Caco-2 (cell line): Measurements from ENCODE around the gene D2HGDH. TPM values are rescaled to one million over a fixed set of nuclear protein-coding genes. Genes with fewer than 3 reads are reported as not detected.
A peak's percentile ranks its signal among the peaks of the same experiment; 100 is the strongest.

ENCODE experiments used
- BruUV-seq: library from RNA; stranded (reverse); fragments of 400-500 nt; replicated peaks from 2 replicates; lab custom pipeline; 2021; lab: Mats Ljungman, UMichigan
- CTCF ChIA-PET: fragments of 300-600 bp; sonication (Branson Sonifier 250); formaldehyde crosslinking; loops from one replicate; lab custom pipeline; 2022; ENCODE audit warnings: antibody characterized with exemption; lab: Charles Lee
- POLR2A ChIA-PET: fragments of 300-600 bp; sonication (Branson Sonifier 250); formaldehyde crosslinking; loops from one replicate; lab custom pipeline; 2022; ENCODE audit warnings: antibody characterized with exemption; lab: Charles Lee
- DNase-seq, 2 experiments: peaks; one replicate each; pipeline versions ENCODE4 v3.0.0 to v3.0.0-alpha.2; 2020 to 2022
- H3K27me3 ChIP-seq: replicated peaks from 2 replicates; pipeline ENCODE4 v1.6.0; 2011; ENCODE audit warnings: low read length; ENCODE audit not compliant: control insufficient read depth, insufficient read depth
- H3K36me3 ChIP-seq: 2 replicates; pipeline ENCODE4 v1.5.1; 2011; ENCODE audit warnings: low read length; ENCODE audit not compliant: control insufficient read depth, insufficient read depth
- H3K4me1 ChIP-seq: fragments of 250-450 bp; sonication (Bioruptor Pico); 2 replicates; pipeline ENCODE4 v1.5.1; 2020; ENCODE audit warnings: mild to moderate bottlenecking
- H3K4me3 ChIP-seq: 2 replicates; pipeline ENCODE4 v1.5.1; 2011; ENCODE audit warnings: low read depth, mild to moderate bottlenecking, control low read depth, low read length
- H3K9me3 ChIP-seq: fragments of 250-450 bp; sonication (Bioruptor Pico); 2 replicates; pipeline ENCODE4 v1.5.1; 2020; ENCODE audit warnings: mild to moderate bottlenecking, moderate library complexity
- H3K27ac Mint-ChIP-seq: one replicate; pipeline ENCODE4 v1.8.0; 2022; ENCODE audit warnings: mixed read lengths; ENCODE audit not compliant: unreplicated experiment
- H3K27me3 Mint-ChIP-seq: one replicate; pipeline ENCODE4 v1.8.0; 2022; ENCODE audit warnings: mixed read lengths; ENCODE audit not compliant: insufficient read depth, unreplicated experiment
- H3K36me3 Mint-ChIP-seq: one replicate; pipeline ENCODE4 v1.8.0; 2022; ENCODE audit warnings: mild to moderate bottlenecking, mixed read lengths; ENCODE audit not compliant: insufficient read depth, unreplicated experiment
- H3K4me1 Mint-ChIP-seq: one replicate; pipeline ENCODE4 v1.8.0; 2022; ENCODE audit warnings: low read depth, mixed read lengths; ENCODE audit not compliant: unreplicated experiment
- H3K4me3 Mint-ChIP-seq: one replicate; pipeline ENCODE4 v1.8.0; 2022; ENCODE audit warnings: mild to moderate bottlenecking, moderate library complexity, mixed read lengths; ENCODE audit not compliant: unreplicated experiment
- H3K9me3 Mint-ChIP-seq: one replicate; pipeline ENCODE4 v1.8.0; 2022; ENCODE audit warnings: mixed read lengths; ENCODE audit not compliant: unreplicated experiment
- CTCF ChIP-seq, 2 experiments: fragments of 200-600 bp in 1 of 2; IDR thresholded peaks; 1 replicate in 1 of 2; 2 replicates in 1 of 2; pipeline versions ENCODE4 v1.5.1 to v1.8.0; 2011 to 2022; ENCODE audit warnings: antibody characterized with exemption in 1 of 2, control low read depth in 1 of 2, inconsistent platforms in 1 of 2, low read depth in 1 of 2, low read length in 1 of 2, mild to moderate bottlenecking in 1 of 2, moderate library complexity in 1 of 2; ENCODE audit not compliant: insufficient read depth in 1 of 2, severe bottlenecking in 1 of 2, unreplicated experiment in 1 of 2
- intact Hi-C: fragments of 100-400 bp; cut with micrococcal nuclease; formaldehyde crosslinking; loops from one replicate; pipeline ENCODE4 v1.10.0; 2022; ENCODE audit not compliant: unreplicated experiment
- total RNA-seq: library from RNA; stranded (reverse); gene quantifications from 2 replicates; pipeline ENCODE4 v1.2.3, GENCODE V29; 2022

The D2HGDH gene
- total RNA-seq, 1 experiment from 2014 or later, result 35.4 TPM

- CTCF ChIA-PET, result interaction anchor here (0.5 kb wide), 1 partner anchor 8 kb away, joined by 3 read pairs; no protein-coding TSS in a partner anchor
- DNase-seq, result peak; percentile 54 to 74
- POLR2A ChIA-PET, result no interaction called here
- BruUV-seq, result no TSS peak
- H3K36me3 ChIP-seq, result no peaks in the 10 kb centered on the region
- intact Hi-C loops, result no loop called here
- TF ChIP-seq CTCF (IDR thresholded peaks at IDR 0.05; ENCODE audit: insufficient read depth in 1 of 2, low read depth in 1 of 2, low read length in 1 of 2, severe bottlenecking in 1 of 2, unreplicated experiment in 1 of 2), result no peak
- Mint-ChIP-seq H3K36me3 (peaks cover 12% of the 10 kb centered on the region), H3K4me3 (peak overlapping the region; percentile 38), H3K27me3 (no peaks in the 10 kb centered on the region), H3K4me1 (peaks cover 10% of the 10 kb centered on the region), H3K27ac (peak overlapping the region; percentile 81), H3K9me3 (no peaks in the 10 kb centered on the region)
- H3K9me3 ChIP-seq, result no peaks in the 10 kb centered on the region
- H3K4me1 ChIP-seq, result peaks cover 38% of the 10 kb centered on the region
- H3K4me3 ChIP-seq, result no peak overlapping the region
- H3K27me3 ChIP-seq, result no peaks in the 10 kb centered on the region
Measured at GRCh38 chr2:241770185-241770935, 35.9 kb downstream of the D2HGDH start.

- TF ChIP-seq CTCF (IDR thresholded peaks at IDR 0.05; ENCODE audit: insufficient read depth in 1 of 2, low read depth in 1 of 2, low read length in 1 of 2, severe bottlenecking in 1 of 2, unreplicated experiment in 1 of 2), result no peak
- H3K36me3 Mint-ChIP-seq, result peaks cover 12% of the 10 kb centered on the region
- H3K27me3 Mint-ChIP-seq, result no peaks in the 10 kb centered on the region
- CTCF ChIA-PET, result interaction anchor here (0.5 to 1.0 kb wide), 2 partner anchors 8 to 19 kb away, joined by 3 read pairs; no protein-coding TSS in a partner anchor
- H3K4me1 Mint-ChIP-seq, result peaks cover 10% of the 10 kb centered on the region
- BruUV-seq, result no TSS peak
- Histone ChIP-seq H3K9me3 (no peaks in the 10 kb centered on the region), H3K4me3 (no peak overlapping the region), H3K27me3 (no peaks in the 10 kb centered on the region), H3K4me1 (peaks cover 38% of the 10 kb centered on the region), H3K36me3 (no peaks in the 10 kb centered on the region)
- POLR2A ChIA-PET, result no interaction called here
- H3K9me3 Mint-ChIP-seq, result no peaks in the 10 kb centered on the region
- no peak for DNase-seq
- no peak overlapping the region for H3K4me3 Mint-ChIP-seq
- intact Hi-C loops, result no loop called here
- H3K27ac Mint-ChIP-seq, result peak overlapping the region; percentile 81
Measured at GRCh38 chr2:241770936-241771285, 36.5 kb downstream of the D2HGDH start.

GRCh38 chr2:241771286-241772062 lies 37.0 kb downstream of the D2HGDH start:
- no peaks in the 10 kb centered on the region for H3K27me3 ChIP-seq
- Mint-ChIP-seq H3K9me3 (no peaks in the 10 kb centered on the region), H3K36me3 (peaks cover 12% of the 10 kb centered on the region), H3K4me3 (peak overlapping the region; percentile 5), H3K27me3 (no peaks in the 10 kb centered on the region), H3K27ac (peak overlapping the region; percentile 81), H3K4me1 (peaks cover 10% of the 10 kb centered on the region)
- POLR2A ChIA-PET, result no interaction called here
- H3K36me3 ChIP-seq, result no peaks in the 10 kb centered on the region
- H3K4me1 ChIP-seq, result peaks cover 39% of the 10 kb centered on the region
- no peak overlapping the region for H3K4me3 ChIP-seq
- intact Hi-C loops, result no loop called here
- DNase-seq, result peak; percentile 32 to 49
- no peaks in the 10 kb centered on the region for H3K9me3 ChIP-seq
- CTCF ChIA-PET, result interaction anchor here (1.0 kb wide), 2 partner anchors 17 to 19 kb away, joined by 3 read pairs; no protein-coding TSS in a partner anchor
- no peak for TF ChIP-seq CTCF (IDR thresholded peaks at IDR 0.05; ENCODE audit: insufficient read depth in 1 of 2, low read depth in 1 of 2, low read length in 1 of 2, severe bottlenecking in 1 of 2, unreplicated experiment in 1 of 2)
- BruUV-seq, result TSS peak; percentile 68
